Omental fat pad (tissue), 4 donors: ENCODE measurements around the gene LTBP3. TPM values are rescaled to one million over a fixed set of nuclear protein-coding genes. Genes with fewer than 3 reads are reported as not detected.

Source experiments
- ATAC-seq: fragments of 150-250 bp; one replicate; pipeline ENCODE4 v1.9.1; 2016; ENCODE audit warnings: mild to moderate bottlenecking, moderate library complexity; ENCODE audit not compliant: low FRiP score
- DNase-seq: peaks from one replicate; pipeline ENCODE4 v3.0.0-alpha.2; 2019; ENCODE audit warnings: low spot score
- total RNA-seq, 4 donors: library from RNA; depleted of rRNA; stranded (reverse); fragments of >200 nt; gene quantifications; one replicate each; pipeline ENCODE4 v1.1.0, GENCODE V29; 2016
- TF ChIP-seq, protein P1 (sequence below), 3 donors: fragments of 450-650 bp; IDR thresholded peaks; one replicate each; pipeline ENCODE4 v1.5.1; 2016 to 2017; ENCODE audit warnings: antibody characterized with exemption in 3 of 3, mild to moderate bottlenecking in 3 of 3, moderate library complexity in 2 of 3

Gene LTBP3
- total RNA-seq, 4 donors from 2014 or later: 67.3 to 84.8 (median 76.5) TPM

DNA sequence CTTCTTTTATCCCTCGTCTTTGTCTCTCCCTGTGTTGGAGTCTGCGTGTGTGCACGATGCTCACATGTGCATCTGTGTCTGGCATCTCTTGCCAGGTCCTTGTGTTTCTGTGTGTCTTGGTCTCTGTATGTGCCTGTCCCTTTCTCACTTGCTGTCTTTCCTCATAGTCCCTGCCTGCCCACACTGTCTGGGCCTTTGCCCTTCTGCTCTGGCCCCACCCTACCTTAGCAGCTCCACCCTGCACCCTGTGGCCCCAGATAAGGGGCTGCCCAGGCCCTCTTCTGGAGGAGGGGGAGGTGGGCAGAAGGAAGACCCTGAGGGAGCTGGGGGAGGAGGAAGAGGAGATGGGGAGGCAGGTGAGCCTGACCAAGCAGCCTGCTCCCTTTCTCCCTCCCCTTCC, 20.5 kb upstream of the LTBP3 start:
- DNase-seq (no peak), ATAC-seq (no peak)
- TF ChIP-seq, protein P1, sequence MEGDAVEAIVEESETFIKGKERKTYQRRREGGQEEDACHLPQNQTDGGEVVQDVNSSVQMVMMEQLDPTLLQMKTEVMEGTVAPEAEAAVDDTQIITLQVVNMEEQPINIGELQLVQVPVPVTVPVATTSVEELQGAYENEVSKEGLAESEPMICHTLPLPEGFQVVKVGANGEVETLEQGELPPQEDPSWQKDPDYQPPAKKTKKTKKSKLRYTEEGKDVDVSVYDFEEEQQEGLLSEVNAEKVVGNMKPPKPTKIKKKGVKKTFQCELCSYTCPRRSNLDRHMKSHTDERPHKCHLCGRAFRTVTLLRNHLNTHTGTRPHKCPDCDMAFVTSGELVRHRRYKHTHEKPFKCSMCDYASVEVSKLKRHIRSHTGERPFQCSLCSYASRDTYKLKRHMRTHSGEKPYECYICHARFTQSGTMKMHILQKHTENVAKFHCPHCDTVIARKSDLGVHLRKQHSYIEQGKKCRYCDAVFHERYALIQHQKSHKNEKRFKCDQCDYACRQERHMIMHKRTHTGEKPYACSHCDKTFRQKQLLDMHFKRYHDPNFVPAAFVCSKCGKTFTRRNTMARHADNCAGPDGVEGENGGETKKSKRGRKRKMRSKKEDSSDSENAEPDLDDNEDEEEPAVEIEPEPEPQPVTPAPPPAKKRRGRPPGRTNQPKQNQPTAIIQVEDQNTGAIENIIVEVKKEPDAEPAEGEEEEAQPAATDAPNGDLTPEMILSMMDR (IDR thresholded peaks at IDR 0.05): no peak

DNA sequence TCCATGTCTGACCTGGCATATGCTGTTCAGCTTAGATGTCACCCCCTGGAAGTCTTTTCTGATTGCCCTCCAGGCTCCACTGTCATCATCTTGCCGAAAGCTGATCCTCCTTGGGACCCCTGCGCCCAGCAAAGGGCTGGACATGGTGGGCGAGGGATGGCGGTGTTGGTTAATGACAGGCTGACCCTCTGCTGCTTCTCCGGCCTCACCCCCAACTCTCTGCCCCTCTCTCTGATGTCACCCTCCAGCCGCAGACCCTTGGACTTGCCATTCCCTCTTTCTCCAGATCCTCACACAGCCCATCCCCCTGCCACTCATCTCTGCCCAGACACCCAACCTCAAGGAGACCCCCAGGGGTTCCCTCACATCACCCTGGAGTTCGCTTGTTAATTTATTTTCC, 20.0 kb upstream of the LTBP3 start:
- ATAC-seq (no peak), DNase-seq (no peak)
- TF ChIP-seq, protein P1 (IDR thresholded peaks at IDR 0.05): no peak

DNA sequence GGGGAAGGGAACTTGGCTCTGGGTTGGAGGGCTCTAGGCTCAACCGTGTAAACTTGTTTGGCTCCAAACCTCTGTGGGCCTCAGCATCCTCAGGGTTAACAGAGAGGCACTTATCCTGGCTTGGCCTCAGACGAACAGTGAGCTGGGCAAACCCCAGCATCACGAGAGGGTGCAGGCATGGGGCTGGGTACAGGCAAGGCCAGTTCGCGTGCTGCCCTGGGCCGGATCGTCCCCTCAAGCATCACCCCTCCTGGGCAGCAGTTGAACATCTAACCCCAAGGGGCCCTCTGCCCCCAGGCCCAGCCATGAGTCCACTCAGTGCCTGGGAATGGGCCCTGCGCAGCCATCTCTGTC, 19.6 kb upstream of the LTBP3 start:
- no peak for DNase-seq
- ATAC-seq: peak; percentile 2
- TF ChIP-seq, protein P1 (IDR thresholded peaks at IDR 0.05): no peak

DNA sequence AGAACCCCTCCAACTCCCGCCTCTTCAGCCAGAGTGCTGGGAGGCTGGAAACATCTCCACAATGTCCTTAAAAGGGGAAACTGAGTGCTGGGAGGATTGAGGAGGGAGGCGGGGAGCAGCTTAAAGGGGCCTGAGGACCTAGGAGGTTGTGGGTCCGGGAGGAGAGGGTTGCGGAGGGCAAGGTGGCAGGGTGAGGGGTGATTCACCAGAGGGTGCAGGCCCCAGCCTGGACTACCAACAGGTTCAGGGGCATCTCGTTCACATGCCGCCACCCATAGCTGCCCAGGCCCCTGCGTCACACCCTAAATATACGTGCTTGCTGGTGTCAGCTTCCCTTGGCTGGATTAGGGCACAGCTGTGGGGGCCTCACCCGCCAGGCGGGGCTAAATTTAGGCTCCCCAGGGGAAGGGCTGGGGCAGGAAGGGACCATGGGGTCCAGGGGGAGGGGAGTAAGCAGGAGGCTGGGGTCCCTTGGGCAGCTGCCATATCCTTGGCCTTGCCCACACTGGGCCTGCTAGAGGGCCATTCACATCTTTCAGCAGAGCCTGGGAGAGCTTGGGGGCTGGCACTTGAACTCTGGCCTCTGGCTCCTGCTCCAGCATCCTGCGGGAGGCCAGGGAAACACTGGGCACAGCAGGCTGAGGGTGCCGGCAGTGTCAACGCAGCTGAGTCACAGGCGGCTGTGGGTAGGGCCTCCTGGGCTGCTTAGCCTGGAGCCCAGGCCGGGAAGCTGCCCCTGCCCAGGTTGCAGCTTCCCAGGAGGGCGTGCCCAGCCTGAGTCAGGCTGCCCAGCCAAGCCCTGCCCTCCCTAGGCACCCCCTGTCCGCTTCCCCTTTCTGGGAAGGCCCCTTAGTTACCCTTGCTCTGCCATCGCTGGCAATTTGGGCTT, 19.0 kb upstream of the LTBP3 start:
- TF ChIP-seq, protein P1 (IDR thresholded peaks at IDR 0.05): no peak
- DNase-seq (no peak), ATAC-seq (peak; percentile 67)

DNA sequence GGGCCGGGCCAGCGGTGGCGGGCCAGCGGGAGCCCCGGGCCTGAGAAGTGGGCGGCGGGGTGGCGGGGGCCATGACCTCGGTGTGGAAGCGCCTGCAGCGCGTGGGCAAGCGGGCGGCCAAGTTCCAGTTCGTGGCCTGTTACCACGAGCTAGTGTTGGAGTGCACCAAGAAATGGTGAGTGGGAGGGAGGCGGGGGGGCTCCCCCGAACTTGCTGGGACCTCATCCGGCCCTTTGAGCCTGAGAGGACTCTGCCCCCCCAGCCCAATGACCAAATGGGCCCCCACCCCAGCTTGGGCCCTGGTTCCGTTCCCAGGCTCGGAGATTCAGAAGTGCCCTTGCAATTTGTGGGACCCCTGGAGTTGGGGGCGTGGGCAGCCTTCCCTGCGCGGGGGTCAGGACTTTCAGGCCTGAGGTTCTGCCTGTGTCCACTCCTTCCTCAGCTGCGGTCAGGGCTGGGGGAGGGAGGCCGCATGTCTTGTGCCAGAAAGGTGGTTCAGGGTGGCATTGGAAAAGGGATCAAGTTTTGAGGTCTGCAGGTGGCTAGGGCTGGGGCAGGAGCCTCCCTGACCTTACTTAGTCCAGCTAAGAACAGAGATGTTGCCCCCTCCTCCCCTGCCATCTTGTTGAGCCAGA, 18.2 kb upstream of the LTBP3 start:
- no peak for ATAC-seq
- DNase-seq: no peak
- TF ChIP-seq, protein P1 (IDR thresholded peaks at IDR 0.05): no peak

DNA sequence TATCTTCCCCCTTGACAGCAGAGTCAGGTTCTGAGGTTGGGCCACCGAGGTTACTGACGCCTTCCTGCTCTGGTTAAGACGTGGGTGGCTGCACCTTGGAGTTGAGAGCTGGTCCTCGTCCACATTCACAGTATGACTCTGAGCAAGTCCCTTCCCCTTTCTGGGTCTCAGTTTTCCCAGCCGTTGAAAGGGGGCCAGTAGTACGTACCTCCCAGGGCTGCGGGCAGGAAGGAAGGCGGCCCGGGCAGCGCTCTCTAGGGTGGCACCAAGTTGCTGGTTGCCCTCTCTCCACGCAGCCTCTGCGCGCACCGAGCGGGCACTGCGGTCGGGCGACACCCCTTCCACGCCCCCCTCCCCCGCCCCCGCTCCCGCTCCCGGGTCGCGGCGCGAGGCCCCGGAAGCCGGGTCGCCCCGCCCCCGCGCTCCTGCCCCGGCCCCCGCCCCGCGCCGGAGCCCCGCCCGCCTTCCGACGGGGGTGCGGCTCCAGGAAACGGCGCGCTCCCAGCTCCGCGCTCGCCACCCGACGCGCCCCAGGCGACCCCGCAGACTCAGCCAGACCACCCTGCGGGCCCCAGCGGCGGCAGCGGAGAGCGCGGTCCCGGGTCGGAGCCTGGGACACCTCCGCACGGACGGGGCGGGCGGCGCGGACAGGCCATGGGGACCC, 17.5 kb upstream of the LTBP3 start, which contains the start of gene EHBP1L1:
Gene EHBP1L1, plus strand, starts transcription at position 486 of the 664 bp plus-strand sequence. CDS start 250 bp downstream, outside the sequence.
- ATAC-seq (no peak), DNase-seq (no peak)
- TF ChIP-seq, protein P1 (IDR thresholded peaks at IDR 0.05): no peak
